SK-N-SH treated with all-trans-retinoic acid at 6 μM for 48 hours (cell line): ENCODE measurements around the gene TLR9.

Source experiments
- ARNTL ChIP-seq: fragments of 450-650 bp; formaldehyde crosslinking; IDR thresholded peaks from 2 replicates; pipeline ENCODE4 v1.5.0; 2020; ENCODE audit warnings: low read depth, mild to moderate bottlenecking, moderate library complexity, borderline replicate concordance
- BACH2 ChIP-seq: fragments of 250-450 bp; sonication (Bioruptor Pico); IDR thresholded peaks from 2 replicates; pipeline ENCODE4 v1.9.0; 2021; ENCODE audit warnings: mild to moderate bottlenecking, borderline replicate concordance
- SNAI2 ChIP-seq: fragments of 250-450 bp; sonication (Bioruptor Pico); IDR thresholded peaks from 2 replicates; pipeline ENCODE4 v1.5.0; 2020; ENCODE audit warnings: mild to moderate bottlenecking, moderate library complexity
- ZFP30 ChIP-seq: fragments of 450-650 bp; formaldehyde crosslinking; IDR thresholded peaks from 2 replicates; pipeline ENCODE4 v1.5.0; 2022; ENCODE audit warnings: mild to moderate bottlenecking, moderate library complexity

DNA sequence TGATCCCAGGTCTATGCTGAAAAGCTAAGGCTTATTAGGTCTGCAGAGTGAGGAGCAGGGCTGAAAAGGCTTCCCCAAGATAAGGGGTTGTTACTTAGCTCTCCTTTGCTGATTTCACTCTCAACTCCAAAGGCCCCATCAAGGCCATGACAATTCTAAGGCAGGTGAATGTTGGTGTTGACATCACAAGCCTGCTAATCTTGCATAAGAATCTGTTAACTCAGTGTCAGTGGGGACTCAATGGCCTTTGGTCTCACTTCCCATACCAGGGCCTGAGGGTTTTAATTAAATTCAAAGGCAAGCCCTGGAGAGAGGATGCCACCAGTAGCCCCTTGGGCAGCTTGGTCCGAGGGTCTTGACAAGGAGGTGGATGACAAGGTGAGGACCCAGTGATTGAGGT lies 36.9 kb downstream of the TLR9 start:
- TF ChIP-seq BACH2 = no peak
- TF ChIP-seq SNAI2 = no peak
- TF ChIP-seq ZFP30 (CRISPR knock-in tag) = no peak
- TF ChIP-seq ARNTL (CRISPR knock-in tag) = no peak
